HUES48 (cell line): ENCODE results near the gene ARHGAP42.
"Not testable (repeated sequence)": the region's sequence is repeated elsewhere in the genome, so short reads cannot be mapped to it uniquely, and the experiment has no call there.

Source experiments
- H3K27ac ChIP-seq: one replicate; pipeline ENCODE4 v1.7.0; 2013; ENCODE audit warnings: low read depth, low read length, inconsistent platforms
- H3K27me3 ChIP-seq: 2 replicates; pipeline ENCODE4 v1.6.1; 2013; ENCODE audit warnings: mild to moderate bottlenecking, low read length; ENCODE audit not compliant: control insufficient read depth, insufficient read depth
- H3K36me3 ChIP-seq: 2 replicates; pipeline ENCODE4 v1.6.1; 2013; ENCODE audit warnings: low read length; ENCODE audit not compliant: control insufficient read depth, insufficient read depth
- H3K4me1 ChIP-seq: 2 replicates; pipeline ENCODE4 v1.6.1; 2013; ENCODE audit warnings: mild to moderate bottlenecking, low read length; ENCODE audit not compliant: control insufficient read depth, insufficient read depth
- H3K4me3 ChIP-seq: 2 replicates; pipeline ENCODE4 v1.5.1; 2013; ENCODE audit warnings: mild to moderate bottlenecking, low read depth, low read length
- H3K9ac ChIP-seq: 2 replicates; pipeline ENCODE4 v1.6.1; 2013; ENCODE audit warnings: mild to moderate bottlenecking, low read depth, low read length, moderate library complexity
- H3K9me3 ChIP-seq: 2 replicates; pipeline ENCODE4 v1.6.1; 2013; ENCODE audit warnings: low read length; ENCODE audit not compliant: control insufficient read depth, insufficient read depth

ARHGAP42 gene

GRCh38 chr11:101003468-101003867 is 316.4 kb downstream of the ARHGAP42 start:
- Histone ChIP-seq H3K9me3 (no peaks in the 10 kb centered on the region), H3K9ac (no peak overlapping the region), H3K4me1 (no peaks in the 10 kb centered on the region), H3K36me3 (no peaks in the 10 kb centered on the region), H3K27me3 (no peaks in the 10 kb centered on the region), H3K4me3 (no peak overlapping the region), H3K27ac (no peak overlapping the region)

GRCh38 chr11:101008961-101009689 is 322.0 kb downstream of the ARHGAP42 start:
- Histone ChIP-seq H3K27ac (no peak overlapping the region), H3K36me3 (no peaks in the 10 kb centered on the region), H3K4me1 (no peaks in the 10 kb centered on the region; the same call in 1 of the 2 replicates), H3K9ac (no peak overlapping the region), H3K4me3 (no peak overlapping the region), H3K27me3 (no peaks in the 10 kb centered on the region), H3K9me3 (no peaks in the 10 kb centered on the region)

GRCh38 chr11:101009690-101010055 is 322.6 kb downstream of the ARHGAP42 start:
- H3K36me3 ChIP-seq: no peaks in the 10 kb centered on the region
- no peak overlapping the region for H3K9ac ChIP-seq
- no peaks in the 10 kb centered on the region for H3K9me3 ChIP-seq
- H3K4me3 ChIP-seq: no peak overlapping the region
- no peak overlapping the region for H3K27ac ChIP-seq
- H3K4me1 ChIP-seq: no peaks in the 10 kb centered on the region; the same call in 1 of the 2 replicates
- H3K27me3 ChIP-seq: no peaks in the 10 kb centered on the region

GRCh38 chr11:101010899-101011298 is 323.8 kb downstream of the ARHGAP42 start:
- Histone ChIP-seq H3K4me3 (no peak overlapping the region), H3K27ac (no peak overlapping the region), H3K27me3 (no peaks in the 10 kb centered on the region), H3K36me3 (no peaks in the 10 kb centered on the region), H3K9ac (no peak overlapping the region), H3K9me3 (no peaks in the 10 kb centered on the region), H3K4me1 (no peaks in the 10 kb centered on the region; the same call in 1 of the 2 replicates)

DNA sequence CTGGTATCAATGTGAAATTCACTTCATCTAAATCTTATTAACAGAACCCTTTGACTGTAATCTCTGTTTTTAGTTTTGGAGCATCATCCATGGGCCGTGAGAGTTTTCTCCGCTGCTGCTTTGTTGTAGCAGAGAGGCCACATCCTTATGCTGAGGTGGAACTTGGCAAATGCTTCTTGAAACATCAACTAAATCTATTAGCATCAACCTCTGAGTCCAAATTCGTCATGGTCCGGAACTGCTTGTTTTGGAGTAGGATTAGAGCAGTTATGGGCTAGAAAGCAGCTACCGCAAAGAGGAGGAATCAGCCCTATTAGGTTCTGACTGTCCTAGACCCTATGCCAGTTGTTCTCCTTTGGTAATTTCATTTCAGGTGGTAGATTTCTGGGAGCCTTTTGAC is 324.8 kb downstream of the ARHGAP42 start:
- H3K27me3 ChIP-seq: no peaks in the 10 kb centered on the region
- no peak overlapping the region for H3K9ac ChIP-seq
- no peak overlapping the region for H3K27ac ChIP-seq
- H3K36me3 ChIP-seq: no peaks in the 10 kb centered on the region
- H3K4me3 ChIP-seq: no peak overlapping the region
- no peaks in the 10 kb centered on the region; the same call in 1 of the 2 replicates for H3K4me1 ChIP-seq
- H3K9me3 ChIP-seq: no peaks in the 10 kb centered on the region

GRCh38 chr11:101013702-101014101 is 326.6 kb downstream of the ARHGAP42 start:
- H3K4me3 ChIP-seq, H3K27ac ChIP-seq, H3K9ac ChIP-seq, H3K36me3 ChIP-seq, H3K9me3 ChIP-seq, H3K27me3 ChIP-seq, H3K4me1 ChIP-seq: not testable (repeated sequence)

GRCh38 chr11:101014600-101015285 is 327.7 kb downstream of the ARHGAP42 start:
- H3K36me3 ChIP-seq: no peaks in the 10 kb centered on the region
- no peak overlapping the region for H3K27ac ChIP-seq
- H3K9ac ChIP-seq: no peak overlapping the region
- no peaks in the 10 kb centered on the region for H3K27me3 ChIP-seq
- no peak overlapping the region for H3K4me3 ChIP-seq
- H3K9me3 ChIP-seq: no peaks in the 10 kb centered on the region
- H3K4me1 ChIP-seq: no peaks in the 10 kb centered on the region; the same call in 1 of the 2 replicates

GRCh38 chr11:101019870-101020269 is 332.8 kb downstream of the ARHGAP42 start:
- no peaks in the 10 kb centered on the region for H3K4me1 ChIP-seq
- no peak overlapping the region for H3K9ac ChIP-seq
- no peaks in the 10 kb centered on the region for H3K9me3 ChIP-seq
- no peaks in the 10 kb centered on the region for H3K27me3 ChIP-seq
- no peaks in the 10 kb centered on the region for H3K36me3 ChIP-seq
- no peak overlapping the region for H3K27ac ChIP-seq
- H3K4me3 ChIP-seq: no peak overlapping the region

- Histone ChIP-seq H3K9me3 (no peaks in the 10 kb centered on the region), H3K27ac (no peak overlapping the region), H3K9ac (no peak overlapping the region), H3K36me3 (no peaks in the 10 kb centered on the region), H3K4me3 (no peak overlapping the region), H3K4me1 (no peaks in the 10 kb centered on the region), H3K27me3 (no peaks in the 10 kb centered on the region)
These were observed 335.2 kb downstream of the ARHGAP42 start for GRCh38 chr11:101022256-101022655.

DNA sequence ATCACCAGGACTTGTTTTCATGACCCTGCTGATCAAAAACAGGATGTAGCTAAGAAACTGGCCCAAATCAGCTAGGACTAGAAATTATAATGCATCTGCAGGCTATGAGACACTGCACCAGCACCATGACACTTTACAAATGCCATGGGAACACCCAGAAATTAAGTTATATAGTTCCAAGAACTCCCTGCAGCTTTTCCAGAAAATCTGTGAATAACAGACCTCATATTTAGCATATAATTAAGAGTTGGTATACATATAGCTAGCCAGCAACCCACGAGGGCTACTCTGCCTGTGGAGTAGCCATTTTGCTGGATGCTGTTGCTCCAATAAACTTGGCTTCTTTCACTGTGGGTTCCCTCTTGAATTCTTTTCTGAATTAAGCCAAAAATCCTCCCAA is 341.6 kb downstream of the ARHGAP42 start:
- no peak overlapping the region for H3K27ac ChIP-seq
- no peak overlapping the region for H3K9ac ChIP-seq
- H3K27me3 ChIP-seq: no peaks in the 10 kb centered on the region
- no peaks in the 10 kb centered on the region for H3K4me1 ChIP-seq
- H3K36me3 ChIP-seq: no peaks in the 10 kb centered on the region
- no peaks in the 10 kb centered on the region for H3K9me3 ChIP-seq
- H3K4me3 ChIP-seq: no peak overlapping the region

GRCh38 chr11:101030015-101030414 is 342.9 kb downstream of the ARHGAP42 start:
- Histone ChIP-seq H3K9me3 (no peaks in the 10 kb centered on the region), H3K27ac (no peak overlapping the region), H3K27me3 (no peaks in the 10 kb centered on the region), H3K9ac (no peak overlapping the region), H3K4me3 (no peak overlapping the region), H3K36me3 (no peaks in the 10 kb centered on the region), H3K4me1 (no peaks in the 10 kb centered on the region)
